GM13976 (cell line): ENCODE measurements around the gene NUP210.

Experiments used
- DNase-seq: peaks from one replicate; pipeline ENCODE4 v3.0.0; 2012; ENCODE audit warnings: low spot score
- CTCF ChIP-seq: IDR thresholded peaks from 2 replicates; pipeline ENCODE4 v1.5.1; 2012; ENCODE audit warnings: borderline replicate concordance, mild to moderate bottlenecking; ENCODE audit not compliant: insufficient read depth; ENCODE audit errors: extremely low read depth, missing control alignments, control extremely low read depth
- in situ Hi-C: fragments of 300-500 bp; cut with MboI; formaldehyde crosslinking; loops from one replicate; pipeline ENCODE4 v1.12.0; 2022; ENCODE audit warnings: low sequenced_read_pairs, mixed read lengths, inconsistent platforms; ENCODE audit not compliant: unreplicated experiment

The NUP210 gene

GRCh38 chr3:13370609-13371008 lies 49.5 kb downstream of the NUP210 start:
- in situ Hi-C loops, result no loop called here
- no peak for DNase-seq
- TF ChIP-seq CTCF, result no peak

- in situ Hi-C loops, result no loop called here
- no peak for DNase-seq
- no peak for TF ChIP-seq CTCF
These were observed 50.1 kb downstream of the NUP210 start for GRCh38 chr3:13370055-13370454.

- TF ChIP-seq CTCF, result no peak
- in situ Hi-C loops, result no loop called here
- no peak for DNase-seq
These were observed 51.3 kb downstream of the NUP210 start for GRCh38 chr3:13368834-13369233.

GRCh38 chr3:13367728-13368127 lies 52.4 kb downstream of the NUP210 start:
- TF ChIP-seq CTCF, result no peak
- in situ Hi-C loops, result no loop called here
- DNase-seq, result no peak

GRCh38 chr3:13365390-13366379 lies 54.4 kb downstream of the NUP210 start:
- no peak for TF ChIP-seq CTCF
- DNase-seq, result no peak
- in situ Hi-C loops, result no loop called here

- in situ Hi-C loops, result no loop called here
- DNase-seq, result no peak
- no peak for TF ChIP-seq CTCF
These were observed 55.4 kb downstream of the NUP210 start for GRCh38 chr3:13364602-13365271.
